Measurements from ENCODE around the gene EPN3. TPM values are rescaled to one million over a fixed set of nuclear protein-coding genes. Genes with fewer than 3 reads are reported as not detected.

EPN3 gene
- polyA plus RNA-seq, 1 donor (not counting 4 experiments of a cell fraction or from before 2014, with no cell fraction given): 66.7 TPM

- Histone ChIP-seq H3K4me1 (ENCODE audit: control insufficient read depth, extremely low read depth, insufficient read depth, low read length) (peaks cover 10% of the 10 kb centered on the region), H3K4me3 (ENCODE audit: control insufficient read depth in 2 of 3, extremely low read depth in 1 of 3, insufficient read depth in 2 of 3, low read depth in 1 of 3, low read length in 3 of 3) (no peak overlapping the region), H3K27ac (ENCODE audit: control insufficient read depth, insufficient read depth, low read length) (no peak overlapping the region), H3K9ac (ENCODE audit: control insufficient read depth, extremely low read depth, insufficient read depth, low read length) (no peak overlapping the region), H3K27me3 (ENCODE audit: control insufficient read depth, extremely low read depth, insufficient read depth, low read length) (no peaks in the 10 kb centered on the region), H3K36me3 (ENCODE audit: control insufficient read depth in 2 of 2, extremely low read depth in 1 of 2, insufficient read depth in 2 of 2, low read length in 2 of 2) (no peaks in the 10 kb centered on the region), H3K4me2 (ENCODE audit: control insufficient read depth, extremely low read depth, insufficient read depth, low read depth, low read length) (no peak overlapping the region), H3K9me3 (ENCODE audit: control insufficient read depth, low read depth, low read length) (no peaks in the 10 kb centered on the region), H3K9me1 (ENCODE audit: control insufficient read depth, extremely low read depth, insufficient read depth, low read length) (no peaks in the 10 kb centered on the region), H2AFZ (ENCODE audit: control insufficient read depth, low read length) (no peak overlapping the region), H4K20me1 (ENCODE audit: control insufficient read depth, extremely low read depth, insufficient read depth, low read length) (no peaks in the 10 kb centered on the region), H3K79me2 (ENCODE audit: control insufficient read depth, insufficient read depth, low read length) (no peaks in the 10 kb centered on the region)
- DNase-seq (ENCODE audit: low read depth, low spot score) (no peak), FAIRE-seq (no peak)
- TF ChIP-seq CTCF (optimal IDR thresholded peaks at IDR 0.05 in 1 of 3, IDR thresholded peaks at IDR 0.05 in 1 of 3, conservative IDR thresholded peaks at IDR 0.05 in 1 of 3; ENCODE audit: extremely low read depth in 1 of 3, insufficient read depth in 2 of 3, low read length in 3 of 3): no peak
- no peak for TF ChIP-seq EZH2 (IDR thresholded peaks at IDR 0.05; ENCODE audit: low read length)
- dilution Hi-C loops (cut with MboI; ENCODE audit: extremely low pct_ligation_motif_present, low sequenced_read_pairs): no loop called here
Measured at GRCh38 chr17:50495217-50495823, 37.2 kb upstream of the EPN3 start.

DNA sequence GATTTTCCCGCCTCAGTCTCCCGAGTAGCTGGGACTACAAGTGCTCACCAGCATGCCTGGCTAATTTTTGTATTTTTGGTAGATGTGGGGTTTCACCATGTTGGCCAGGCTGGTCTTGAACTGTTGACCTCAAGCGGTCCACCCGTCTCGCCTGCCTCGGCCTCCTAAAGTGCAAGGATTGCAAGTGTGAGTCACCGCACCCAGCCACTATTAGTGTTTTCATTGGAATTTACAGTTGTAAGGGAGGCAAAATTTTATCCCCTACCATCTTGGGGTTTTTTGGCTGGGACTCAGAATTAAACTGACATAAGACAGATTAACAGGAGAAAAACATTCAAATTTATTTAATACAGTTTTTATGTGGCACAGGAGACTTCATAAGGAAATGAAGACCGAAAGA, 36.6 kb upstream of the EPN3 start:
- H3K36me3 ChIP-seq (ENCODE audit: control insufficient read depth in 2 of 2, extremely low read depth in 1 of 2, insufficient read depth in 2 of 2, low read length in 2 of 2): no peaks in the 10 kb centered on the region
- no peak for TF ChIP-seq EZH2 (IDR thresholded peaks at IDR 0.05; ENCODE audit: low read length)
- TF ChIP-seq CTCF (optimal IDR thresholded peaks at IDR 0.05 in 1 of 3, IDR thresholded peaks at IDR 0.05 in 1 of 3, conservative IDR thresholded peaks at IDR 0.05 in 1 of 3; ENCODE audit: extremely low read depth in 1 of 3, insufficient read depth in 2 of 3, low read length in 3 of 3): no peak
- H3K4me2 ChIP-seq (ENCODE audit: control insufficient read depth, extremely low read depth, insufficient read depth, low read depth, low read length): no peak overlapping the region
- H3K79me2 ChIP-seq (ENCODE audit: control insufficient read depth, insufficient read depth, low read length): no peaks in the 10 kb centered on the region
- H3K27ac ChIP-seq (ENCODE audit: control insufficient read depth, insufficient read depth, low read length): no peak overlapping the region
- H4K20me1 ChIP-seq (ENCODE audit: control insufficient read depth, extremely low read depth, insufficient read depth, low read length): no peaks in the 10 kb centered on the region
- DNase-seq (ENCODE audit: low read depth, low spot score) (no peak), FAIRE-seq (no peak)
- H3K27me3 ChIP-seq (ENCODE audit: control insufficient read depth, extremely low read depth, insufficient read depth, low read length): no peaks in the 10 kb centered on the region
- no peaks in the 10 kb centered on the region for H3K9me1 ChIP-seq (ENCODE audit: control insufficient read depth, extremely low read depth, insufficient read depth, low read length)
- H3K4me3 ChIP-seq (ENCODE audit: control insufficient read depth in 2 of 3, extremely low read depth in 1 of 3, insufficient read depth in 2 of 3, low read depth in 1 of 3, low read length in 3 of 3): no peak overlapping the region
- peaks cover 10% of the 10 kb centered on the region for H3K4me1 ChIP-seq (ENCODE audit: control insufficient read depth, extremely low read depth, insufficient read depth, low read length)
- dilution Hi-C loops (cut with MboI; ENCODE audit: extremely low pct_ligation_motif_present, low sequenced_read_pairs): no loop called here
- H3K9me3 ChIP-seq (ENCODE audit: control insufficient read depth, low read depth, low read length): no peaks in the 10 kb centered on the region
- no peak overlapping the region for H2AFZ ChIP-seq (ENCODE audit: control insufficient read depth, low read length)
- H3K9ac ChIP-seq (ENCODE audit: control insufficient read depth, extremely low read depth, insufficient read depth, low read length): no peak overlapping the region

All from keratinocyte (primary cell).